GF-D8 (cell line): Measurements from ENCODE around the gene TIGD7.

Source experiments
- DNase-seq: peaks from one replicate; lab custom pipeline; 2025; lab: John Stamatoyannopoulos, UW

The TIGD7 gene

GRCh38 chr16:3305109-3306068 is at the start of gene TIGD7, which contains the start of gene ZNF75A:
TSS of gene TIGD7 (minus strand) at chr16:3305430. CDS start at chr16:3300614, 4,816 bp downstream.
TSS of gene ZNF75A (plus strand) at chr16:3305497. CDS start at chr16:3308429, 2,932 bp downstream.
- peak; percentile 82 for DNase-seq

GRCh38 chr16:3349175-3349574 is 43.9 kb upstream of the TIGD7 start:
- no peak for DNase-seq

- no peak for DNase-seq
These were observed 43.4 kb upstream of the TIGD7 start for GRCh38 chr16:3348547-3349167.

- no peak for DNase-seq
These were observed 42.4 kb upstream of the TIGD7 start for GRCh38 chr16:3347586-3347985.

- no peak for DNase-seq
These were observed 40.8 kb upstream of the TIGD7 start for GRCh38 chr16:3346041-3346440.

DNA sequence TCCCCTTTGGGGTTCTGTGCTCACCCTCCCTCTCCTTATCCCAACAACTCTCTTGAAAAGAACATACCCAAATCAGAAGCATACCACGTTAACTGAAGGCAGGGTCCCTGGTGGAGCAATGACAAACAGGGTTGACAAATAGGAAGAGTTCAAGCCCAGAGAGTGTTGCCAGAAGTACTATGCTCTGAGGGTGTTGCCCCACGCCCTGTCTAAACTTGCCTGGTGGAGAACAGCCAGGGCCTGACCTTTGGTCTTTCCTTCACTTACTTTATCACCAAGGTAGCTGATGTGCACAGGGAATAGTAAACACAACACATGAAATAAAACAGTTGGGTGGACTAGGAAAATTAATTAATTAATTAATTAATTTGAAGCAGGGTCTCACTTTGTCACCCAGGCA is 23.4 kb upstream of the TIGD7 start:
- no peak for DNase-seq

DNA sequence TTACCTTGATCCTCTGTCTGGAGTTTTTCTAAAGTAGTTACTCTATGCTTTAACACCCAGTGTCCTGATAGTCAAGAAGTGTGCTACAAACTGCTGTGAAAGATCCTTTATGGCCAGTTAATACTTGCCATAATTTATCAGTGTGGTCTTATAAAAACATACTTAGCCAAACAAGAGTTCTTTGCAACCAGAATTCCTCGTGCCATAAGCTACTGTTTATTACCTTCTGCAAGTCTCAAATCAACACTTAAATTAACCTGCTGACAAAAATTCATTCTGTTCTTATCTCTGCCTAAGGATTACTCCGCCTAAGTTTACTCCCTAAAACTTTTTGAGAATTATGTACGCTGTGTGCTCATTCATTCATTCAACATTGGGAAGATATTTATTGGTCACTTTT is 22.9 kb upstream of the TIGD7 start:
- DNase-seq = no peak

GRCh38 chr16:3327514-3327913 is 22.3 kb upstream of the TIGD7 start:
- no peak for DNase-seq

GRCh38 chr16:3321816-3322215 is 16.6 kb upstream of the TIGD7 start:
- no peak for DNase-seq

- DNase-seq = no peak
These were observed 12.2 kb upstream of the TIGD7 start for GRCh38 chr16:3317315-3317999.

GRCh38 chr16:3311496-3311895 is 6.3 kb upstream of the TIGD7 start:
- DNase-seq = no peak

GRCh38 chr16:3306078-3306477 is 848 bp upstream of the TIGD7 start:
- DNase-seq = no peak

- DNase-seq = no peak
These were observed 860 bp downstream of the TIGD7 start for GRCh38 chr16:3304370-3304769.

DNA sequence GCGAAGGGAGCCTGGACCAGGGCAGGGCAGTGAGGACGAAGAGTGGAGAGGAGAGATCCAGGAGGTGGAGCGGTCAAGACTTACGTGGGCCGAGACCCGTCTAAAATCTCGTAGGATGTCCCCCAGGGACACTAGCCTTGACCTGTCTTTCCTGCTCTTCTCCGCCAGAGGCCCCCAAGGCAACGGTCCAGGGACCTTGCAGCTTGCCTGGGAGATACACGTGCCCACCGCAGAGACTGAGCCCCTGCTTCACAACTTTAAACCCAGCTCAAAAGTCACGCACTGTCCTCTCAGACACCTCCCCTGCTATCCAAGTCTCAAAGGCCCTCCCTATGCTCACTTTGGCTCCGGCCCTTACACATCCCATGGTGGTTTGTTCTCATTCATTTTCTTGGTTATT is 9.4 kb downstream of the TIGD7 start:
- no peak for DNase-seq

DNA sequence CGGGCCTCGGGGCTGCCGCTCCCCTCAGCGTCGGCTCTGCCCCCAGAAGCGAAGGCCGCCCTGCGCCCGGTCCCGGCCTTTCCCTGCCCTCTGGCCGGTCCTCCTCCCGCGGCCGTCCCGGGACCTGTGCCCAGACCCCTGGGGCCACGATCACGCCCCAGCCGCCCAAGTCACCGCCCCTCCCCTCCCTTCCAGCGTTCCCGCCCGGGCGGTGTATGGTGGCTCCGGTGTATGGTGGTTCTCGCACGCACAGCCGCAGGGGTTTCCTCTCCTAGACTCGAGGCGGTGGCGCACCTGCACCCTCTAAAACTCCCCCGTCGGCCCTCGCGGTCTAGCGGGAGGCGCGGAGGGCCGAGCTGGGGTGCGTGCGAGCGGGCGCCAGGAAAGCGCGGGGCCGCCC is 10.0 kb downstream of the TIGD7 start:
- no peak for DNase-seq

DNA sequence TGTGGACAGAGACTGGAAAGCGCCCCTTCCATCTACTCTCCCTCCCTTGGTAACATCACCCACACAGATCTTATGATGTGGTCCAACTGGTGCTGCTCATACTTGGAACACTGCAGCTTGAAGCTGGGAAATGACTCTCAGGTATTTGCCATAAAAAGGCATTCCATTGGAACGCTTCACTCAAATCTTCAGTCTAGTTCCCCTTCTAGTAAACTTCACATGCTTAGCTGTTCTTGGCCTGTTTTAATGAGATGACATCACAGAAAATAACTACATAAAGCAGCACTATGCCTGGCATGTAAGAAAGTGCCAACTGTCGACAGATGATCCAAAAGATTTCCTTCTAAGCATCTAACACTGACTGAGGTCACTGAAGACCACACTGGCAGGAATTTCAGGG is 12.6 kb downstream of the TIGD7 start:
- no peak for DNase-seq

GRCh38 chr16:3289998-3290673 is 15.1 kb downstream of the TIGD7 start:
- DNase-seq = no peak

GRCh38 chr16:3285131-3285530 is 20.1 kb downstream of the TIGD7 start:
- DNase-seq = no peak

GRCh38 chr16:3283543-3284447 is 21.4 kb downstream of the TIGD7 start:
- no peak for DNase-seq

DNA sequence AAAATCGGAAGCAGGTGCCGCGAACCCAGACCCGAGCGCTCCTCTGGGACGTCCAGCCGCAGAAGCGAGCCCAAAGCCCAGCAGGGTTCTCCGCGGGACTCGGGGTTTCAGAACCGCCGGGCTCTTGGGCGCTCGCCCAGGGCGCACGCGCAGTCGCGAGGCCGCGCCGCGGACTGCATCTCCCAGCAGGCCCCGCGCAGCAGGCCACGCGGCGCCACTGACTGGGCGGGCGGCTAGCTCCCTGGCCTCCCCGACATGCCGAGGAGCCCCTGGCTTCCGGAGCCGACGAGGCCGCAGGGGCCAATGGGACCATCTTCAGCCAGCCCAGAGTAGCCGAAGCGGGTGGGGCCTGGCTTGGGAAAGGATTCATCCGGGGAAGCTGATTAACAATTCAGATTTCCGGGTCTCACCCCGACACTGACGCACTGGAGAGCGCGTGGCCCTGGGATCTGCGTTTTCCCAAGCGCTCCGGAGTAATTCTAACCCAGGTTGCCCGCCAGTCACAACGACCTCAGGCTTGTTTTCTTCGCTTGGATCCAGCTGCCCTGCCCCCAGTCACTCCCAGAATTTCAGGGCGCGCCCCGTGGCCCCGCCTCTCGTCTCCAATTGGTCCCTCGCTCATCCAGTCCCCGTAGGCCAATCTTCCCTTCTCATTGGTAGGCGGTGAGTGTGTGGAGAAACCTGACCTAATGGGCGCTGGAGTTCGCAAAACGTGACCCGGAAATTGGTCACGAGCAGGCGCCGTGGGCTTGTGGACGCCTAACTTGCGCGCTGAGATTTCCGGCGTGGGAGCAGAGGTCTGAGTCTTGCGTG is 22.3 kb downstream of the TIGD7 start, which contains the start of gene ZNF263:
Gene ZNF263 (plus strand): TSS at position 762 of the 813 bp plus-strand sequence. CDS start 328 bp downstream, outside the sequence.
- DNase-seq = peak; percentile 94
